D721Med (cell line): ENCODE measurements around the gene SIGLEC9.

Experiments used
- DNase-seq: peaks from one replicate; pipeline ENCODE4 v3.0.0; 2011; ENCODE audit warnings: low spot score; ENCODE audit not compliant: insufficient read length
- FAIRE-seq: peaks from 2 replicates; lab custom pipeline; 2011; peaks lifted over from hg19 to GRCh38; lab: Jason Lieb, UNC
- TF ChIP-seq, protein P1 (sequence below): IDR thresholded peaks from 2 replicates; pipeline ENCODE4 v1.5.1; 2012; ENCODE audit warnings: mild to moderate bottlenecking, control low read depth; ENCODE audit not compliant: insufficient read depth; ENCODE audit errors: missing control alignments

The SIGLEC9 gene

DNA sequence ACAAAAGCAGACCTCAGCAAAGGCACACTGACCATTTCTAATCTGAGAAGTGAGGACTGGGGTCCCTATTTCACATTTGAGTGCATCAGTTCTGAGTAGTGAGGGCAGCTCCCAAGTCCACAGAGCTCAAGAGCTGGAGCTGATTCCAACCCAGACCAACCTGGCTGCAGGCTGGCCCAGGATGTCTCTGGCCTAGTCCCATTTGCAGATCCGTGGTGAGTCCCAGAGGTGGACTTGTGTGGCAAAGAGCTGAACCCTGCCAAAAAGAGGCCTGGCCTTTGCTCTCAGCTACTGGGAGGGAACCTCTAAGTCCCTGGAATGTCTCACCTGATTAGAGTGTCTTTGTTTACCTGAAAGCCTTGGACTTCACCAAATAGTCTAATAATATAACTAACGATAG, 32.0 kb downstream of the SIGLEC9 start:
- TF ChIP-seq, protein P1, sequence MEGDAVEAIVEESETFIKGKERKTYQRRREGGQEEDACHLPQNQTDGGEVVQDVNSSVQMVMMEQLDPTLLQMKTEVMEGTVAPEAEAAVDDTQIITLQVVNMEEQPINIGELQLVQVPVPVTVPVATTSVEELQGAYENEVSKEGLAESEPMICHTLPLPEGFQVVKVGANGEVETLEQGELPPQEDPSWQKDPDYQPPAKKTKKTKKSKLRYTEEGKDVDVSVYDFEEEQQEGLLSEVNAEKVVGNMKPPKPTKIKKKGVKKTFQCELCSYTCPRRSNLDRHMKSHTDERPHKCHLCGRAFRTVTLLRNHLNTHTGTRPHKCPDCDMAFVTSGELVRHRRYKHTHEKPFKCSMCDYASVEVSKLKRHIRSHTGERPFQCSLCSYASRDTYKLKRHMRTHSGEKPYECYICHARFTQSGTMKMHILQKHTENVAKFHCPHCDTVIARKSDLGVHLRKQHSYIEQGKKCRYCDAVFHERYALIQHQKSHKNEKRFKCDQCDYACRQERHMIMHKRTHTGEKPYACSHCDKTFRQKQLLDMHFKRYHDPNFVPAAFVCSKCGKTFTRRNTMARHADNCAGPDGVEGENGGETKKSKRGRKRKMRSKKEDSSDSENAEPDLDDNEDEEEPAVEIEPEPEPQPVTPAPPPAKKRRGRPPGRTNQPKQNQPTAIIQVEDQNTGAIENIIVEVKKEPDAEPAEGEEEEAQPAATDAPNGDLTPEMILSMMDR: no peak
- DNase-seq: no peak
- FAIRE-seq: no peak

DNA sequence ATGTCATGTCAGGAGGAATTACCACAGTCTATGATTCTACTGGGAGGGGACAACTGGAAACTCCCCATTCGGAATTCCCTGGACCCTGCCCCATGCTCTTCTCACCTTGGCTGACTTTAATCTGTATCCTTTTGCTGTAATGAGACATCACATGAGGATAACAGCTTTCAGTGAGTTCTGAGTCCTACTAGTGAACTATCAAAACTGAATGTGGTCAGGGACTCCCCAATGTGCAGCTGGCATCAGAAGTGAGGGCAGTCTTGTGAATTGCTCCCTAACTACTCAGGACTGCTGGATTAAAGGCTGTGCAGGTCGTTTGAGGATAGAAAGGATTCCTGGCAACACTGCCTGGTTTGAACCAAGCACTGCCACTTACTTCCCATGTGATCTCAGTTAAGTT, 32.6 kb downstream of the SIGLEC9 start:
- FAIRE-seq: no peak
- TF ChIP-seq, protein P1: no peak
- no peak for DNase-seq

DNA sequence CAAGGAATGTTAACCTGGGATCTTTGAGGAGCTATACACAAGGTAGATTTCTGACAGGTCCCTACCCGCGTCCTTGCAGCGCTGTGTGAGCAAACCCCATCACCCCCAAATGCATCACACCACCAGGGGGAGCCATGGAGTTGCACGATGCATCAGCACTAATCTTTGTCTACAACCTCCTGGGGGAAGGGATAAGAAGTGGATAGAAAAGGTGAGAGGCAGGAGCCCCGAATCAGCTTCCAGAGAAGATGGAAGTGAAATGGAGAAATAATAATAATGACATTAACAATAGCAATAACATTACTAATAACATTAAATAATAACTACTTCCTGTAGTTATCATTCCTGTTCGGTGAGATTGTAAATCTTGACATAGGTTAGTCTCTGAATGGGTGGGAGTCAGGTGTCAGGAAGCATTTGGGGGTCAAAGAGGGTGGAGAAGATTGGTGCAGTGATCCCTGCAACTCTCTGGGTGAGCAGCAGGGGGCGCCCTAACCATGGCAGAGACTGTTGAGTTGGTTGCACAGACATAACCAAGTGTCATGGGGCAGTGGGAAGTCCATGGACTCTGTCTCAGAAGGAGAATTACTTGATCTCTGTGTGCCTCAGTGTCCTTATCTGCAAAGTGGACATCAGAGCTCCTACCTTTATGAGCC, 33.9 kb downstream of the SIGLEC9 start:
- no peak for DNase-seq
- no peak for FAIRE-seq
- TF ChIP-seq, protein P1: peak; percentile 49

DNA sequence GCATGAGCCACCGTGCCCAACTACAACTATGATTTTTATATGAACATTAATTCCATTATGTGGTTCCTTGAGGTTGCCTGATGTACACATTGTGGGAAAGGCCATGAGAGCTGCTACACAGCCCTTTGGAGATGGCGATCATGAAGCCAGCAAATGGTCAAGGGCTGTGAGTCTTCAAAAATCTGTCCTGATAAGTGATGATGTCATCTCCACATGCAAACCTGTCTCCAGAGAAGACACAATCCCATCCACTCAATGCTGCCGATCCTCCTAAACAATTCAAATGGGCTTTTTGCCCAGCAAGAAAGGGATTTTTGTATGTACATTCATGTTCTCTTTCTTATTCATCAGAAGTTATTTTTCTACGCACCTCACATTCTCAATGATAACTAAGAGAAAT, 35.0 kb downstream of the SIGLEC9 start:
- TF ChIP-seq, protein P1: no peak
- DNase-seq (no peak), FAIRE-seq (no peak)

DNA sequence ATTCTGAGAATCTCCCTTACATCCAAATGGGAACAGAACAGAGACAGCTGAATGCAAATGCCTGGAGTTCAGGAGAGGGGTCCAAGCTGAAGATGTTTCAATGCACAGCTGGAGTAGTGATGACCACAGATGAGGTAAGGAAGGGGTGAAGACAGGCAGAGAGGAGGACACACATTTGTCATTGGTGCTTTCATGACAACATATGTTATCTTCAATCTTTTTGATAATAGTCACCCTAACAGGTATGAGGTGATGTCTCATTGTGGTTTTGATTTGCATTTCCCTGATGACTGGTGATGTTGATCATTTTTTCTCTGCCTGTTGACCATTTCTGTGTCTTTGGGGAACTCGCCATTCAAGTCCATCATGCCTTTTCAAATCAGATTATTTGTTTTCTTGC, 36.6 kb downstream of the SIGLEC9 start:
- FAIRE-seq: no peak
- no peak for DNase-seq
- TF ChIP-seq, protein P1: no peak

DNA sequence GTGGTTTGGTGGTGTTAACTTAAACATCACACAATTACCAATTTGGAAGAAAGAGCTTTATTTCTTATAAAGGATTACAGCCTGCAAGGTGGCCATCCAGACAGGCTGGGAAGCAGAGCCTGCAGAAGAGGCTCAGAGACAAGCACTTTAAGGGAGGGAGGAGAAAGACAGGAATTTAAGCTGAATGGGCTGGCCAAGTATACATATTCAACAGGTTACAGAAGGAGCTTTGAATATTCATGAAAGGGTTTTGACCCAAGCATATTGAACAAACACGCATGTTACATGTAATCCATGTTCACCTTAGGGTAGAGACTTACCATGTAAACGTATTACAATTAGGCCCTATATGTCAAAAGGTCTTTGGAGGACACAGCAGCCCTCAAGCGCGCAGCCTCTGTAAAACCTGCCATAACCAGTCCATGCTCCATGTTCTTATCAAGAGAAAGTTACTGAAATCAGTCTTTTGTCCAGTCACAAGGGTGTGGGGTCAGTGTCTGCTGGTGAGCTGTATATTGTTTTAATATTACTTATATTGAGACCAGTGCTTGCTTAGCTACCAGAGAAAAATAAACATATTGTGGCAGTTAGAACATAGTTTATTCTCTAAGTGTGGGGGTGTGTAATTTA, 37.3 kb downstream of the SIGLEC9 start:
- FAIRE-seq (no peak), DNase-seq (no peak)
- TF ChIP-seq, protein P1: no peak

DNA sequence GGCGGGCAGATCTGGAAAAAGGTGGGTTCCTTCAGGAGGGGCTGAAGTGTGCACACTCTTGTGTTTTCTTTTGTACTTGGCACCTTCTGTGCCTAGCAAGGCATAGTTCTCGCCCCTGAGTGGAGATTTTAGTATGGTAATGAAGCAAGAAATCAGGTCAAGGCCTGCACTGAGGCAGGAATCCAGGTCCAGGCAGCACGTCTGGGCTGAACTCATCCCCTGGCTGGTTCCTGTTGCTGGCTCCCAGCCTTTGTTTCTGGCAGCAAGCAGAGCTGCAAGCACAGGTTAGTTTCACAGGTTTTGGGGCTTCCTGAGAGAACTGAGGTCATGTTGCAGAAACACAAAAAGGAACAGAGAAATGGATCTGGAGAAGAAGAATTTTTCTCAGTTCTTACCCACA, 38.6 kb downstream of the SIGLEC9 start:
- TF ChIP-seq, protein P1: no peak
- no peak for FAIRE-seq
- no peak for DNase-seq
